Panc1 (cell line): Measurements from ENCODE around the gene NCAM1. TPM values are rescaled to one million over a fixed set of nuclear protein-coding genes. Genes with fewer than 3 reads are reported as not detected.

Experiments used
- ATAC-seq: fragments of 200-7000 bp; cut with Tn5 transposase; 2 replicates; pipeline ENCODE4 v1.9.1; 2020; ENCODE audit warnings: mild to moderate bottlenecking, moderate library complexity
- BruUV-seq: library from RNA; stranded (reverse); fragments of 400-500 nt; replicated peaks from 2 replicates; lab custom pipeline; 2021; lab: Mats Ljungman, UMichigan
- CTCF ChIA-PET: fragments of 300-600 bp; sonication (Branson Sonifier 250); formaldehyde crosslinking; loops from one replicate; lab custom pipeline; 2022; ENCODE audit warnings: antibody characterized with exemption; lab: Charles Lee
- POLR2A ChIA-PET: fragments of 300-600 bp; sonication (Branson Sonifier 250); formaldehyde crosslinking; loops from one replicate; lab custom pipeline; 2022; ENCODE audit warnings: antibody characterized with exemption; lab: Charles Lee
- DNase-seq: peaks from one replicate; pipeline ENCODE4 v3.0.0-alpha.2; 2010; ENCODE audit warnings: low read depth, low spot score
- H3K27ac ChIP-seq: 2 replicates; pipeline ENCODE4 v1.5.1; 2011; ENCODE audit warnings: mild to moderate bottlenecking, low read length, inconsistent platforms
- H3K27me3 ChIP-seq: fragments of 200-500 bp; sonication (Bioruptor generic); 2 replicates; pipeline ENCODE4 v1.6.0; 2014; ENCODE audit warnings: low read length, inconsistent platforms; ENCODE audit not compliant: control insufficient read depth, insufficient read depth
- H3K36me3 ChIP-seq: fragments of 200-500 bp; sonication (Bioruptor generic); 2 replicates; pipeline ENCODE4 v1.5.1; 2014; ENCODE audit warnings: inconsistent platforms, mild to moderate bottlenecking, low read length, moderate library complexity; ENCODE audit not compliant: control insufficient read depth, insufficient read depth
- H3K4me1 ChIP-seq: 2 replicates; pipeline ENCODE4 v1.5.1; 2011; ENCODE audit warnings: inconsistent platforms, mild to moderate bottlenecking, low read length, moderate library complexity; ENCODE audit not compliant: control insufficient read depth, insufficient read depth
- H3K4me3 ChIP-seq, 2 experiments: 2 replicates each; pipeline ENCODE4 v1.5.1; 2011 to 2012; ENCODE audit warnings: low read depth in 2 of 2, low read length in 2 of 2, mild to moderate bottlenecking in 2 of 2, inconsistent platforms in 1 of 2, moderate library complexity in 1 of 2
- H3K9me3 ChIP-seq: fragments of 200-500 bp; sonication (Bioruptor generic); 2 replicates; pipeline ENCODE4 v1.5.1; 2014; ENCODE audit warnings: low read depth, mild to moderate bottlenecking, inconsistent platforms, low read length, moderate library complexity; ENCODE audit not compliant: control insufficient read depth, insufficient read depth
- CTCF ChIP-seq: fragments of 450-650 bp; IDR thresholded peaks from 2 replicates; pipeline ENCODE4 v1.5.1; 2017; ENCODE audit warnings: mild to moderate bottlenecking
- POLR2AphosphoS5 ChIP-seq: IDR thresholded peaks from 2 replicates; pipeline ENCODE4 v1.6.1; 2012; ENCODE audit warnings: mild to moderate bottlenecking, low read depth, low read length, moderate library complexity
- REST ChIP-seq, 2 experiments: IDR thresholded peaks; 2 replicates each; pipeline ENCODE4 v1.6.1; 2011 to 2012; ENCODE audit warnings: low read depth in 2 of 2, control low read depth in 1 of 2, low read length in 1 of 2, mild to moderate bottlenecking in 1 of 2, moderate library complexity in 1 of 2; ENCODE audit not compliant: insufficient read depth in 1 of 2
- SIN3A ChIP-seq: IDR thresholded peaks from 2 replicates; pipeline ENCODE4 v1.6.1; 2012; ENCODE audit warnings: low read depth, mild to moderate bottlenecking, low read length, moderate library complexity, borderline replicate concordance; ENCODE audit not compliant: insufficient read depth
- TCF7L2 ChIP-seq: IDR thresholded peaks from 2 replicates; pipeline ENCODE4 v1.6.1; 2011; ENCODE audit warnings: mild to moderate bottlenecking, low read depth, low read length, inconsistent platforms
- in situ Hi-C: cut with HindIII; loops from 2 replicates; pipeline ENCODE4 v1.10.0; 2016; ENCODE audit warnings: low sequenced_read_pairs, low pct_unique_long_range_greater_than_20kb
- intact Hi-C: fragments of 100-400 bp; cut with micrococcal nuclease; formaldehyde crosslinking; loops from one replicate; pipeline ENCODE4 v1.10.0; 2022; ENCODE audit not compliant: unreplicated experiment
- total RNA-seq: library from RNA; stranded (reverse); gene quantifications from one replicate; pipeline ENCODE4 v1.2.1, GENCODE V29; 2021; ENCODE audit not compliant: unreplicated experiment

Gene NCAM1
- total RNA-seq, 1 experiment from 2014 or later: 0.18 TPM

DNA sequence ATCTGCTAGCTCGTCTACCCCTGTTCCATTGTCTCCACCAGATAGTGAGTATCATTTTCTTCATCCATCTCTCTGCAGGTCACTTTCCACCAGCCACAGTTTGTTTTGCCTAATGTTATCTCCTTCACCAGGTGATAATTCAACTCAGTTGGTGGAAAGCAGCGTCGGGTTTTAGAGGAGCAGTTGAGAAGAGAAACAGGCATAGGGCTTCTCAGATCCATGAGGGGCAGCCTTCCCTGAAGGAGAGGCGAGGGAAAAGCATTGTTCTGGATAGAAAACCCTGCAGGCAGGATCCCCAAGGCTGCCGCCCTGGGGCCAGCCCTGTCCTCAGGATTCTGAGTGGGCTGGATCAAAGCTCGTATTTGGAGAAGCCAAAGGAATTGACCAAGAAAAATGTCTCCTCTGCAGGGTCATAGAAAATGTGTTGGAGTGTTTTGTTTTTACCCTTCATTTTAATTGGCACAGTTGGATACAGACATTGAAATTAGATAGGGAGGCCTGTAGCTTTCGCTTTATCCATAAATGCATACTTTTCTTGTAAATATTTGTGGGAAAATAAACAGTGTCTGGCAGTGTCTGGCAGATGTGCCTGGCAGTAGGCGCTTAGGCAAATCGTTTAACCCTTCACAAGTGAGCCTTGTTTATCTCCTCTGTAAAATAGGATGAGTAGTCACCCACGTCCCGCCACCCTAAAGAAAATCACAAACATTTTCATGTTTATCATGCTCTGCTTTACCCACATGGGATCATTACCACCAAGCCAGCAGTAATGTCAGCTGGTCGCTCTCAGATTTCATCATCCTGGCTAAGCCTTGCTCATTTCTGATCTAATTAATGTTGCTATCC is 279.8 kb downstream of the NCAM1 start:
- Histone ChIP-seq H3K36me3 (no peaks in the 10 kb centered on the region), H3K27me3 (peaks cover 35% of the 10 kb centered on the region), H3K4me1 (no peaks in the 10 kb centered on the region), H3K9me3 (no peaks in the 10 kb centered on the region), H3K4me3 (no peak overlapping the region), H3K27ac (no peak overlapping the region)
- in situ Hi-C loops: no loop called here
- intact Hi-C loops: no loop called here
- no TSS peak for BruUV-seq
- DNase-seq (no peak), ATAC-seq (no peak)
- ChIA-PET POLR2A (no interaction called here), CTCF (no interaction called here)
- TF ChIP-seq CTCF: no peak
- no peak for TF ChIP-seq TCF7L2
- TF ChIP-seq POLR2AphosphoS5: no peak
- TF ChIP-seq SIN3A: no peak
- no peak for TF ChIP-seq REST (IDR thresholded peaks at IDR 0.05; ENCODE audit: insufficient read depth in 1 of 2, low read depth in 2 of 2, low read length in 1 of 2)

DNA sequence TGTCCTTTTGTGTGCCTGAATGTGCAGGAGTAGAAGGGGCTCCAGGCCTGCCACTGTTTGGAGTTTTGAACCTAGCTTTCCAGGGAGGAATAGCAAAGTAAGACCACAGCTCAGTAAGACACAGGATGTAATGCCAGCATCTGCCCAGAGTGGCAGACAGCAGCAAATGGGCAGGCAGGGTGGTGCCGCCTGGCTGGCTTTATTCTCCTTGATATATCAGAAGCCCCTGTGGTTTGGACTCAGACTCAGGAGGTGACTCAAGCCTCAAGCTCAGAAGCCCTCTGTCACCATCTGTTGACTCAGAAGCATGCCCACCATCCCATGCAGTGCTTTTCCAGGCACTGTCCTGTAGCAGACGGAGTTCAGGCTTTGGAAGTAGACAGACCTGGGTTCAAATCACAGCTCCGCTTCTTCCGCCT is 280.4 kb downstream of the NCAM1 start:
- in situ Hi-C loops (no loop called here), intact Hi-C loops (no loop called here)
- Histone ChIP-seq H3K9me3 (no peaks in the 10 kb centered on the region), H3K36me3 (no peaks in the 10 kb centered on the region), H3K27me3 (peaks cover 35% of the 10 kb centered on the region), H3K27ac (no peak overlapping the region), H3K4me3 (no peak overlapping the region), H3K4me1 (no peaks in the 10 kb centered on the region)
- ChIA-PET CTCF (no interaction called here), POLR2A (no interaction called here)
- DNase-seq (no peak), ATAC-seq (no peak)
- TF ChIP-seq POLR2AphosphoS5: no peak
- TF ChIP-seq SIN3A: no peak
- TF ChIP-seq TCF7L2: no peak
- no peak for TF ChIP-seq REST (IDR thresholded peaks at IDR 0.05; ENCODE audit: insufficient read depth in 1 of 2, low read depth in 2 of 2, low read length in 1 of 2)
- no peak for TF ChIP-seq CTCF
- no TSS peak for BruUV-seq
